T-cell (primary cell): ENCODE data around the gene RPS6KA2. TPM values are rescaled to one million over a fixed set of nuclear protein-coding genes. Genes with fewer than 3 reads are reported as not detected.

Source experiments
- ATAC-seq, 4 experiments: fragments of 200-7000 bp in 3 of 4; fragments of 150-1000 bp in 1 of 4; cut with Tn5 transposase; replicated peaks in 1 of 4; 1 replicate in 3 of 4; 2 replicates in 1 of 4; pipeline ENCODE4 v1.10.0; 2021; ENCODE audit warnings: moderate library complexity in 3 of 4, mild to moderate bottlenecking in 2 of 4, moderate number of reproducible peaks in 1 of 4
- CTCF ChIA-PET, 2 donors: fragments of 300-600 bp; sonication (Branson Sonifier 250); formaldehyde crosslinking; loops; one replicate each; lab custom pipeline; 2022; ENCODE audit warnings: antibody characterized with exemption in 2 of 2; lab: Charles Lee
- POLR2A ChIA-PET, 2 donors: fragments of 300-600 bp; sonication (Branson Sonifier 250); formaldehyde crosslinking; loops; one replicate each; lab custom pipeline; 2022; ENCODE audit warnings: antibody characterized with exemption in 2 of 2; lab: Charles Lee
- DNase-seq, 35 experiments: peaks; one replicate each; pipeline versions ENCODE4 v3.0.0 to v3.0.0-alpha.2; 2013 to 2023
- H3K27ac ChIP-seq: one replicate; pipeline ENCODE4 v1.5.1; 2013; ENCODE audit warnings: low read length
- H3K27me3 ChIP-seq, 2 experiments: replicated peaks in 1 of 2; 1 replicate in 1 of 2; 2 replicates in 1 of 2; pipeline versions ENCODE4 v1.6.1 to v1.7.0; 2013; ENCODE audit warnings: low read length in 1 of 2, mixed read lengths in 1 of 2; ENCODE audit not compliant: control insufficient read depth in 2 of 2, insufficient read depth in 2 of 2; ENCODE audit errors: extremely low read depth in 1 of 2
- H3K36me3 ChIP-seq, 2 donors: 1 replicate in 1 of 2; 2 replicates in 1 of 2; pipeline versions ENCODE4 v1.6.1 to v1.7.0; 2013; ENCODE audit warnings: low read length in 1 of 2; ENCODE audit not compliant: control insufficient read depth in 2 of 2, insufficient read depth in 1 of 2; ENCODE audit errors: extremely low read depth in 1 of 2
- H3K4me1 ChIP-seq, 2 experiments: 1 replicate in 1 of 2; 2 replicates in 1 of 2; pipeline versions ENCODE4 v1.6.1 to v1.7.0; 2013; ENCODE audit warnings: low read length in 2 of 2, mixed read lengths in 1 of 2; ENCODE audit not compliant: insufficient read depth in 2 of 2, control insufficient read depth in 1 of 2; ENCODE audit errors: extremely low read depth in 1 of 2
- H3K4me3 ChIP-seq, 2 donors: 1 replicate in 1 of 2; 2 replicates in 1 of 2; pipeline versions ENCODE4 v1.5.1 to v1.7.0; 2013; ENCODE audit warnings: mild to moderate bottlenecking in 2 of 2, low read length in 1 of 2, moderate library complexity in 1 of 2; ENCODE audit not compliant: control insufficient read depth in 1 of 2; ENCODE audit errors: extremely low read depth in 1 of 2
- H3K9me3 ChIP-seq: 2 replicates; pipeline ENCODE4 v1.7.0; 2013
- H3K27ac Mint-ChIP-seq, 2 donors: one replicate each; pipeline ENCODE4 v1.8.0; 2020 to 2021; ENCODE audit warnings: mild to moderate bottlenecking in 2 of 2, mixed read lengths in 2 of 2
- H3K27me3 Mint-ChIP-seq, 2 donors: one replicate each; pipeline ENCODE4 v1.8.0; 2021 to 2022; ENCODE audit warnings: mixed read lengths in 2 of 2
- H3K36me3 Mint-ChIP-seq: one replicate; pipeline ENCODE4 v1.8.0; 2021; ENCODE audit warnings: mixed read lengths
- H3K4me1 Mint-ChIP-seq, 3 donors: one replicate each; pipeline ENCODE4 v1.8.0; 2020 to 2022; ENCODE audit warnings: mixed read lengths in 3 of 3, mild to moderate bottlenecking in 1 of 3
- H3K4me3 Mint-ChIP-seq, 3 donors: one replicate each; pipeline ENCODE4 v1.8.0; 2020 to 2022; ENCODE audit warnings: mild to moderate bottlenecking in 3 of 3, mixed read lengths in 3 of 3, moderate library complexity in 3 of 3
- H3K9me3 Mint-ChIP-seq, 3 donors: one replicate each; pipeline ENCODE4 v1.8.0; 2020 to 2022; ENCODE audit warnings: mixed read lengths in 3 of 3
- WGBS: methylation state at CpG from one replicate; pipeline ENCODE4 v1.1.5; 2013; ENCODE audit warnings: missing lambda C conversion rate; ENCODE audit not compliant: insufficient coverage; 5-methylcytosine and 5-hydroxymethylcytosine counted together
- total RNA-seq, 35 experiments: library from RNA in 6 of 35; stranded (reverse) in 6 of 35; fragments of 120-200 nt in 1 of 35; gene quantifications; one replicate each; pipeline versions ENCODE4 v1.2.1 to v1.2.4 and lab custom pipeline; 2013 to 2026

The RPS6KA2 gene
- total RNA-seq, 5 donors from 2014 or later (not counting 1 experiment from before 2014, with no cell fraction given) = 4.1 to 21.5 (median 12.4) TPM

- Mint-ChIP-seq H3K9me3 (no peaks in the 10 kb centered on the region), H3K4me1 (peaks cover 8 to 17% (median 16%) of the 10 kb centered on the region in 3 donors), H3K36me3 (no peaks in the 10 kb centered on the region), H3K27ac (no peak overlapping the region), H3K4me3 (no peak overlapping the region), H3K27me3 (no peaks in the 10 kb centered on the region)
- Histone ChIP-seq H3K27ac (no peak overlapping the region), H3K36me3 (no peaks in the 10 kb centered on the region), H3K27me3 (no peaks in the 10 kb centered on the region), H3K4me1 (no peaks in the 10 kb centered on the region), H3K4me3 (no peak overlapping the region), H3K9me3 (no peaks in the 10 kb centered on the region)
- DNase-seq (no peak), ATAC-seq (no peak)
- ChIA-PET CTCF (no interaction called here), POLR2A (interaction anchor here in 1 of 2 donors (0.6 kb wide), 1 partner anchor 343 kb away, joined by 3 read pairs; no protein-coding TSS in a partner anchor)
- WGBS = 58% methylated on average over 2 of the region's 4 CpGs
Measured at GRCh38 chr6:166589337-166589731, 37.7 kb downstream of the RPS6KA2 start.

DNA sequence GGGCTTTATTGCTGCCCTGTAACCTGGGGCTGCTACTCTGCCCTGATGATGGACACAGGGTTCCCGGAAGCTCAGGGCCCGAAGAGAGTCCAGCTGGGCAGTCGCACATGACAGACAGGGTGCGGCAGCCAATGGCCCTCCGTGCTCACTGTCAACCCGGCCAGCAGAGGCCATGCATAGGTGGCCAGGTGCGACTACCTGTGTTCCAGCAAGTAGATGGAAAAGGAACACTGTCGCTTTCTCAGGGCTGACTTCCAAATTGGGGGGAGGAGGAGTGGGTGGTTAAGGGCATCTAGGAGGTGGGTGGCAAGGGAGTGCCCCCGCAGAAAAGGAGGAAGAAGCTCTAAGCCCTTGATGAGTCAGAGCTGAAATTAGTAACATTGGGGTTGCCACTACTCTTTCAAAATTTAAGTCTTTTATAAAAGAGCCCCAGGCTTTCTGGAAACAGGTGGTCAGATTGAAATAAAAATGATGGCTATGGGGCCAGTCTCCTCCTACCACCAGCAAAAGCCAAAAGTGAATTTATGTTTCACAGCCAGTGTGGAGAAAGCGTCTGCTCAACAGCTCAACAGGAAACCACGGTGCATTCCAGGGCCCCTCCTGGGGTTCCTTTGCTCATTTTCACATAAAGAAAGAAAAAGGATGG is 38.2 kb downstream of the RPS6KA2 start:
- no peaks in the 10 kb centered on the region for H3K27me3 ChIP-seq
- Mint-ChIP-seq H3K27me3 (no peaks in the 10 kb centered on the region), H3K4me3 (no peak overlapping the region), H3K9me3 (no peaks in the 10 kb centered on the region), H3K36me3 (no peaks in the 10 kb centered on the region), H3K4me1 (peaks cover 8 to 17% (median 16%) of the 10 kb centered on the region in 3 donors), H3K27ac (no peak overlapping the region)
- ChIA-PET POLR2A (no interaction called here), CTCF (no interaction called here)
- no peaks in the 10 kb centered on the region for H3K9me3 ChIP-seq
- 74% methylated on average over 8 of the region's 11 CpGs for WGBS
- no peak overlapping the region for H3K4me3 ChIP-seq
- no peak for DNase-seq
- H3K36me3 ChIP-seq = no peaks in the 10 kb centered on the region
- H3K27ac ChIP-seq = no peak overlapping the region
- no peak for ATAC-seq
- no peaks in the 10 kb centered on the region for H3K4me1 ChIP-seq

DNA sequence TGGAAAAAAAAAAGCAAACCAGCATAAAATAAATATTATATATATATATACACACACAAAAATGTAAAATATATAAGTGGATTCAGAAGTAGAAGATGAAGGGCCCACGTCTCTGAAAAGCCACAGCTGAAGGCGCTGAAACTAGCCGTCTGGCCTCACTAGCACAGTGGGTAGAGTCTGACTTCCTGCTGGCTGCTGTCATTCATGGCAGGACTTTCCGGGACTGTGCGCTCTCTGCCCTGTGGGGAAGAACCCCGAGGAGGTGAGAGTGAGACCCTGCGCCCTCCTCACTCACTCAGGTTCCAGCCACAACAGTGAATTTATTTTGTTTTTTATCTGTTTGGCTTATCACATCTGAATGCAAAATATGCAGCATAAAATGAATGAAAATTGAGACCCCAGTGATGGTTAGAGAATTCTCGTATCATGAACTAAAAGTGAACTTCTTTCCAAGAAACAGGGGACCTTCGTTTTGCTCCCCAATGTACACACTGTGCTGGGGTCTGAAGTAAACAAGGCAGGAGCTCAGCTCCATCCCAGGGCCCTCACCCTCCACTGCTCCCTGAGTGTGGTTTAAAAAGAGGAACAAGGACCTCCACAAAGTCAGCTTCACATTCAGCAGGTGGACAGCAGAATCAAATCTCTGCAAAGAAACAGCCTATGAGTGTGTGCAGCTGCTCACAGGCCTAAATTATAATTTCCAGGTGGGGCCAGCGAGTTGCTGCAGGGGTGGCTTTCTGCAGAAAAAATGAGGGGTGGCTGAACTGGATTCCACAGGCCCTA is 39.2 kb downstream of the RPS6KA2 start:
- DNase-seq = no peak
- H3K27me3 ChIP-seq = no peaks in the 10 kb centered on the region
- H3K4me1 Mint-ChIP-seq = peaks cover 8 to 17% (median 16%) of the 10 kb centered on the region in 3 donors
- H3K4me3 Mint-ChIP-seq = no peak overlapping the region
- H3K4me1 ChIP-seq = no peaks in the 10 kb centered on the region
- 54% methylated on average over 4 of the region's 10 CpGs for WGBS
- H3K27ac Mint-ChIP-seq = no peak overlapping the region
- H3K36me3 ChIP-seq = no peaks in the 10 kb centered on the region
- no peak for ATAC-seq
- H3K9me3 ChIP-seq = no peaks in the 10 kb centered on the region
- H3K27ac ChIP-seq = no peak overlapping the region
- H3K36me3 Mint-ChIP-seq = no peaks in the 10 kb centered on the region
- no peaks in the 10 kb centered on the region for H3K9me3 Mint-ChIP-seq
- H3K4me3 ChIP-seq = no peak overlapping the region
- POLR2A ChIA-PET = no interaction called here
- CTCF ChIA-PET = no interaction called here
- H3K27me3 Mint-ChIP-seq = no peaks in the 10 kb centered on the region

- ATAC-seq (peak; percentile 87 to 100 (median 92)), DNase-seq (peak in 33 of 35 experiments; percentile 22 to 70 (median 44))
- Mint-ChIP-seq H3K4me3 (no peak within 1 kb of the TSS), H3K4me1 (peaks cover 8 to 17% (median 16%) of the 10 kb centered on the region in 3 donors), H3K27me3 (no peaks in the 10 kb centered on the region), H3K27ac (no peak within 1 kb of the TSS), H3K9me3 (no peaks in the 10 kb centered on the region), H3K36me3 (no peaks in the 10 kb centered on the region)
- ChIA-PET POLR2A (no interaction called here), CTCF (no interaction called here)
- H3K9me3 ChIP-seq = no peaks in the 10 kb centered on the region
- H3K36me3 ChIP-seq = no peaks in the 10 kb centered on the region
- WGBS = 80% methylated on average over 1 of the region's 9 CpGs
- H3K27ac ChIP-seq = no peak within 1 kb of the TSS
- no peak within 1 kb of the TSS for H3K4me3 ChIP-seq
- no peaks in the 10 kb centered on the region for H3K27me3 ChIP-seq
- no peaks in the 10 kb centered on the region for H3K4me1 ChIP-seq
Measured at GRCh38 chr6:166586424-166587156, 40.5 kb downstream of the RPS6KA2 start, which contains the start of gene RAMACL. TSS of gene RAMACL (minus strand) at chr6:166586678. CDS start at chr6:166586477, 201 bp downstream.

GRCh38 chr6:166584853-166585429 is 42.1 kb downstream of the RPS6KA2 start:
- Histone ChIP-seq H3K27ac (no peak overlapping the region), H3K27me3 (no peaks in the 10 kb centered on the region), H3K4me3 (no peak overlapping the region), H3K9me3 (no peaks in the 10 kb centered on the region), H3K36me3 (no peaks in the 10 kb centered on the region), H3K4me1 (no peaks in the 10 kb centered on the region)
- peaks cover 8 to 16% (median 15%) of the 10 kb centered on the region in 3 donors for H3K4me1 Mint-ChIP-seq
- WGBS = 86% methylated on average over 4 of the region's 12 CpGs
- DNase-seq (no peak), ATAC-seq (no peak)
- H3K27me3 Mint-ChIP-seq = no peaks in the 10 kb centered on the region
- ChIA-PET CTCF (no interaction called here), POLR2A (interaction anchor here in 1 of 2 donors (0.6 kb wide), 1 partner anchor 364 kb away, joined by 3 read pairs; no protein-coding TSS in a partner anchor)
- no peaks in the 10 kb centered on the region for H3K36me3 Mint-ChIP-seq
- no peaks in the 10 kb centered on the region for H3K9me3 Mint-ChIP-seq
- no peak overlapping the region for H3K27ac Mint-ChIP-seq
- H3K4me3 Mint-ChIP-seq = no peak overlapping the region

GRCh38 chr6:166584155-166584554 is 42.9 kb downstream of the RPS6KA2 start:
- POLR2A ChIA-PET = no interaction called here

More at GRCh38 chr6:166584155-166584554, 42.9 kb downstream of the RPS6KA2 start:
- H3K27me3 Mint-ChIP-seq = no peaks in the 10 kb centered on the region
- no peak overlapping the region for H3K4me3 Mint-ChIP-seq
- Histone ChIP-seq H3K27ac (no peak overlapping the region), H3K4me3 (no peak overlapping the region), H3K9me3 (no peaks in the 10 kb centered on the region), H3K4me1 (no peaks in the 10 kb centered on the region), H3K27me3 (no peaks in the 10 kb centered on the region), H3K36me3 (no peaks in the 10 kb centered on the region)
- H3K27ac Mint-ChIP-seq = no peak overlapping the region
- CTCF ChIA-PET = no interaction called here
- H3K36me3 Mint-ChIP-seq = no peaks in the 10 kb centered on the region
- no CpG with 5 or more reads among the region's 3 CpGs for WGBS
- no peak for DNase-seq
- no peaks in the 10 kb centered on the region for H3K9me3 Mint-ChIP-seq
- no peak for ATAC-seq
- peaks cover 7 to 8% (median 8%) of the 10 kb centered on the region in 3 donors for H3K4me1 Mint-ChIP-seq
